HG03354 (cell line): ENCODE results near the gene ZNG1B.
A peak's percentile ranks its signal among the peaks of the same experiment; 100 is the strongest.
"Not testable (repeated sequence)": the region's sequence is repeated elsewhere in the genome, so short reads cannot be mapped to it uniquely, and the experiment has no call there.

Experiments
- ATAC-seq: cut with Tn5 transposase; IDR thresholded peaks from one replicate; pipeline ENCODE4 v1.9.1; 2021; ENCODE audit warnings: mild to moderate bottlenecking; ENCODE audit not compliant: unreplicated experiment, poor library complexity, severe bottlenecking

The ZNG1B gene

DNA sequence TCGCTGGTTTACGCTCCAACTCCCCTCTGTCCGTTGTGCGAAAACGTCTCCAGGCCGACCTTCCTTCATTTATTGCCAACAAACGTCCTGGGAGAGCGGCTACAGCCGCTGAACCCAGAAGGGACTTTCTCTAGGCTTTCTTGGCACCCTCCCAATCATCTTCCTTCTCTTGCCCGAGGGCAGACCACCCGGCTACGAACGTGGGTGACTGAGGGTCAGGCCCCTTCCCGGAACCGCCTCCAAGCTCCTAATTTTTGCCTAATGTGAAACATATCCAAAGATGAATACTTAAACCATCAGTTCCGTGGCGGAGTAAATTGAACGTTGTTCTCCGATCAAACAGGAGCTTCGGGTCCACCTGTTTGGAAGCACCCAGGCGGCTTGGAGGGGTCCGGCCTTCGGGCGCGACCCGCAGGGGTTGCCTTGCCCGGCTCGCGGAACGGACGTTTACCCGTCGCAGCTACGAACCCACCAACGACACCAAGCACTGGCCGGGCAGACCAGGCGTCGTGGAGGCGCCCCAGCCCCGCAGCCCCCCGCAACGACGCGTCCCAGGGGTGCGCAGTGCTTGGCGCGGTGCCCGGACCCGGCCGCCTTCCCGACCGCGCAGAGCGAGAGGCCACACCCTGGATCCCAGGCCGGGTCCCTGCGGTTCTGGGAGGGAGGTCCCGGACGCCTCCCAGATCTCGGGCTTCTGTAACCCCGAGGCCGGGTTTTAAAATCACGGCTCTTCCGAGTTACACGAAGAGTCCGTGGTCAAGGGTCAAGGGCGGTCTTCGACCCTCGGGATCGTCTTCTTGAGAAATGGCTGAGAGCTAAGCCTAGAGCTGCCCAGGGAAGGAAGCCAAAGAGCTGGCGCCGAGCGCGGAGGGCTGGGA, 65.0 kb downstream of the ZNG1B start:
- ATAC-seq: peak; percentile 15

DNA sequence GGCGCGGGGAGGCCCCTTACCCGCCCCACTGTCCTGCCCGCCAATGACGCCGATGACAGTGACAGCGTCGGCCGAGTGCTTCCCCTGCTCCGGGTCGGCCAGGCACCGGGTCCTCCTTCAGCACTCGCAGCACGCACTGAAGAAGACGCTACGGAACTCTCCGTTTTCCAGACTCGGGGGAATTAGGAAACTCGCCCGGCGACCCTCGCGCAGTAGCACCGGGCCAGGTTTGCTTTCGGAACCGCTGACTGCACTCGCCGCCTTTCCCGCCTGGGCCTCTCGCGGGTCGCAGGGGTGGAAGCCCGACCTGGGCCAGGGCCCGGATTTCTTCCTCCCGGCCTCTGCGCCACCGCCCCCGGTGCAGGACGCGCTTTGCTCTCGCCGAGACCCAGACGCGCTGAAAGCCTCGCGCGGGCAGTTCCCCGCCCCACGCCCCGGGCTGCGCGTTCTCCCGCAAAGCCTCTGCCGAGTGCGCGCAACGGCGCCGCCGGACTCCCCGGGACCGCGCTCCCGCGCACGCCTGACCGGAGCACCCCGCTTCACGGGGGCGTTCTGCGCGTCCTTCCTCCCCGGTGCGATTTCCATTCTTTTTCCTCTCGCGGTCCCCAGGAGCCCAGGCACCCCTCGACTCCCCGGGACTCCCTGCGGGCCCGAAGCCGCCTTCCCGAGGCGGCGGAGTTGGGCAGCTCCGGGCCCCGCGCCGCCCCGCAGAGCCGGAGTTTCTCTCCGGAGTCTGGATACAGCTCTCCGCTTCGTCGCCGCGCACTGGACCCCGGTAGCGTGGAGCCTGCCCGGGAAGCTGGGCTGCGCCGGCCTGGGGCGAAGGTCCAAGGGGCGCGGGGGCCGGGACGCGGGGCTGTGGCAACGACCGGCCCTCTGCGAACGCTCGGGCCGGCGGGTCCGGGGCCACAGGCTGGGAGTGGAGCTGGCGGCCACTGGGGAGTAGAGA, 65.9 kb downstream of the ZNG1B start:
- ATAC-seq: peak; percentile 68

DNA sequence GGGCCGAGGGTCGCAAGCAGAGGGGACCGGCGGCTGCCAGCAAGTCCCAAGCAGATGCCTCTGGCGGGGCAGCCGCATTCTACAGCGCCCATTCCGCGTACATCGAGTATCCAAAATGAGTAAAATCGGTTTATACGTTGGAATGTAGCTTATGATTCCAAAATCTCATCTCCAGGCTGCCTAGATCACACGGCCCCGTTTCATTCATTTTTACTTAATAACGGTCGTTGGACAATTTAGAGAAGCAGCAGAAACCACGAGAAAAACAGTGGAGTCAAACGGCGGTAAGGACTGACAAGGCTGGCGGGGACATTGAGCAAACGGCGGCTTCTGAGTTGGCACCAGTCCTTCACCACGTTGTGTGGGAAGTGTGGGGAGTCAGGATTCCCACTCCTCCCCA, 66.6 kb downstream of the ZNG1B start:
- ATAC-seq: not testable (repeated sequence)

DNA sequence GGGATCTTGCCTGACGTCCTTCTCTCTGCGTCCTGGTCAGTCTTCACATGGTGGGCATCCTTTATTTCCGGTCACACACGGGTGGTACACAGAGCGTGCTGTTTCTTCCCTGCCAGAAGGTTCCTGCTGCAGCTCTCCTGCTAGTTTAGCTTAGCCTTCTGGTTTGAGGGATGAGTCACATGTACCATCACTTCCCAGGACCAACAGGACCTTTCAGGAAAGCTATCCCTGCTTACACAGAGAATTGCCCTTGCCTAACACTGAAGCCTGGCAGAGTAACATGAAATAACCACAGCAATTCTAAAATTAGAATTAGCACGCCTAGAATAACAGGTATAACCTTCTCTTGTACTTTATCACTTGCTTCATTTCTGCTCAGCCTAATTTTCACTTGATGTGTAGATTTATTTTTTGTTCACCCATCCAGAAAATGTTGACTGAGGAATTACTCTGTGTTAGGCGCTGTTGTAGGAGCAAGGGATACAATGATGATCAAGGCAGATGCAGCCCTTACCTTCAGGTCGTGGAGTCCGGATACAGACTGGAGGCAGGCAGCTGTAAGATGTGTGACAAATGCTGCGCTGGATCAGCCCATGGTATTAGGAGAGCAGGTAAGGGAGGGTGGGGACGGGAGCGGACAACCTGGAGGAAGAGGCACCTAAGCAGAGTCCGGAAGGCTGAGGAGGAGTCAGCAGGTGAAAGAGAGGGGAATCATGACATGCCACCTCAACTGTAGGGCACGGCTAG, 70.1 kb downstream of the ZNG1B start:
- not testable (repeated sequence) for ATAC-seq

DNA sequence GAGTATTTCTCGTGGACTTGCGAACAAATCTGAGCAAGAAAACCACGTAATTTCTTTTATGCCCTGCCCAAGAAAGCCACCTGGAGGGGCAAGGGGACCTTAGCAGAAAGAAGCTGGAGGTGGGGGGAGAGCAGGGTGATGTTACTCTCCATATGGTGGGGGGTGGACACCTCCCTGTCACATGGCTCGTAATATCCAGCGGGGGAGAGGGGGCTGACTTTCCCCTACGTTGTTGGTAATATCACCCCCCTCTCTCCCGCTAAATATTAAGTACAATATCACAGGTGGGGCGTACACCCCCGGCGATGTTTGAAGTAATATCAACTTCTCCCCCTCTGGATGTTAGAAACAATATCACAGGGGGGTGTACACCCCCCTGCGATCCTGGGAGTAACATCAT, 70.7 kb downstream of the ZNG1B start:
- not testable (repeated sequence) for ATAC-seq

DNA sequence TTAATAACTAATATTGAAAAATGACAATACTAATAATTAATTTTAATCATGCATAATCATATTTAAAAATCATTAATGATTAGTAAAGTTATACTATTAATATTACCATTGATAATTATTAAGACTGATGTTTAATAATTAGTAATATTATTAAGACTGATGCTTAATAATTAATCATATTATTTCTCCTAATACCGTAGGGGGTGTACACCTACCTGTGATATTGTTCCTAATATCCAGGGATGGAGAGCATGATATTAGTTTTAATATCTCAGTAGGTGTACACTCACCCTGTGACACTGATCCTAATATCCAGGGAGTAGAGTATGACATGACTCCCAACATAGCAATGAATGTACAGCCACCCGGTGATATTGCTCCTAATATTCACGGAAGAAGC, 73.4 kb downstream of the ZNG1B start:
- ATAC-seq: not testable (repeated sequence)

DNA sequence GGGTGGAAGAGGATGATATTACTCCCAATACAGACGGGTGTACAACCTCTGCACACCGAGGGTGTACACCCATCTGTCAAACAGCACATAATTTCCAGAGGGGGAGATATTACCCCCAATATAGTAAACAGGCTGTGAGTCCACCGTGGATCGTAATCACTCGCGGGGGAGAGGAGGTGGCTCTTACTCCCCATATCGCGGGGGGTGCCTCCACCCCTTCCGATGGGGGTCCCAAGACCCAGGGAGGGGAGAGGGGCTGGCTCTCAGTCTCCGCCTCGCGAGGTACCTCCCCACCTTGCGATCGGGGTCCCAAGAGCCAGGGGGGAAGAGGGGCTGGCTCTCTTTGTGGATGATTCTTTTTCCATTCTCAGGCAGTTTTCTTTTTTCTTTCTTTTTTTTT, 74.4 kb downstream of the ZNG1B start:
- not testable (repeated sequence) for ATAC-seq

DNA sequence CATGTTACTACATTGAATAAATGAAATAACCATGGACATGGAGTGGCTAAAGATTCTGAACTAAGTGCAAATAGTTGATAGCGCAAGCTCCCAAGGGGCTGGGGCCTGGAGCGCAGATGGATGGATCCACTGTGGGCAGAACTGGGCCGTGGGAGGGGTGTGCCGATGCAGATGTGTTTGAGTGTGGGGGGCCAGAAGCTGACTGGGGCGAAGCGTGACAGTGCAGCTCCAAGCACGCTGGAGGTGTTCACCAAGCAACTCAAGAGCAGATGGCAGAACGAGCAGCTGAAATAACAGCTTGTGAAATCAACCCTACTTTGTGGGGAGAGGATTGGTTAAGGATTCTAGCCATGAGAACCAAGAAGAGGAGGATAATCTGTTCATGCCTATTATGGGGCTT, 78.0 kb downstream of the ZNG1B start:
- not testable (repeated sequence) for ATAC-seq

DNA sequence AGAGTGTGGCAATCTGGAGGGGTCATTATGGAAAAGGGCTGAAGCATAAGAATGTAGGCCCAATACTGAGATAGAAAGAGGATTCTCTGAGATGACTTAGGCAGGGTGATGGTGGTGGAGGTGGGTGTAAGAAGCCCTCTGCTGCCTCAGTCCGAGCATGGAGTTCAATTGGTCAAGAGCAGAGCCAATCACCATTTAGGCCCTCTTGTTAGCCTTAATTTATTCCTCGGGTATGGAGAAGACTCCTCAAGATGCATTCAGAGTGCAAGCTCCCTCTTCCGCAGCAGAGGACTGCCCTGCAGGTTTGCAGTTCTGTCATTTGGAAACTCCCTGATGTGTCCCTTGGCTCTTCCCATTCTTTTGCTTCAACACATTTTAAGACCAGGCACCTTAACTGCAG, 78.5 kb downstream of the ZNG1B start:
- not testable (repeated sequence) for ATAC-seq

DNA sequence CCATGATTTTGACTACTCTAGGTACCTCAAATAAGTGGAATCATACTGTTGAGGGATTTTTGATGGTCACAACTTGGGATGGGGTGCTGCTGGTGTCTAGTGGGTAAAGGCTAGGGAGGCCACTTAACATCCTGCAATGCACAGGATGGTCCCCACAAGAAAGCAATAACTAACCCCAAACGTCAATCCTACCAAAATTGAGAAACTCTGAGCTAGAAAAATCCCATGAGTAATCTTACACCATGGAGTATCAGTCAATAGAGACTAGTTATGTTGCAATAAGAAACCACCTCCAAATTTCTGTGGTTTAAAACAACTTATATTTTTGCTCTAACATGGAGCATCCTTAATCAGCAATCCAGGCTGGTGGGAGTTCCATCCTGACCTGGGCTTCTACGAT, 79.5 kb downstream of the ZNG1B start:
- ATAC-seq: not testable (repeated sequence)

DNA sequence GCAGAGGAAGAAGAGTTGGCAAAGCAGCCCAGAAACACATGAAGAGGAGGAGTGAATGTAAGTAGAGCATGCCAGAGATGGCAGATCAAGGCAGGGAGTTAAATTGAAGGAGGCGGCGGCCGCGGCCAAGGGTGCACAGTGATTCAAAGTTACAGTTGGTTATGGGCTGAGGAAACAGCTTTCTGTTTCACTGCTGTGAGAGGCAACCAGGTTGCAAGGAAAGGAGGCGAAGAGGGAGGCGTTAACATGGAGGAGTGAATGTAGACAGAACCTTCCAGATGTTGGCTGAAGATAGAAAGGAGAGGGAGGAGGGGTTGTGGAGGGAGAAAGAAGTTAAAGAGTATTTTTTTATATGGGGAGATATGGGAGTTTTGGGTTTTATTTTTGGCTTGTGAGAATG, 83.3 kb downstream of the ZNG1B start:
- not testable (repeated sequence) for ATAC-seq

DNA sequence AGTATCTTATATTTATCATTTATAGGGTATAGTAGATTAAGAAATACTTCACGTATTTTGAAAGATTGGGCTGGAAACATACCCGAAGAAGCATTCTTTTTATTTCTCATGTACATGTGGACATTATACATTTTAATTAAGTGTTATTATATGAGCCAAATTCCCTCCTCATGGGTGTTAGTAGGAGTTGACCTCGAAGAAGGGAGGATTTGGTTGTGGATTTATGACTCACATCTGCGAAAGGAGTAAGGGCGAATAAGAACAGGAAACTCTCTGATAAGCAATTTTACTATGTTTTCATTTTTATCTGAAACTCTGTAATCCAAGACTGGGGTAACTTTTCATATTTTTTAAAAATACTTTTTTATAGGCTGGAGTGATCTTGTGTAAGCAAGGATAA, 84.0 kb downstream of the ZNG1B start:
- ATAC-seq: not testable (repeated sequence)

DNA sequence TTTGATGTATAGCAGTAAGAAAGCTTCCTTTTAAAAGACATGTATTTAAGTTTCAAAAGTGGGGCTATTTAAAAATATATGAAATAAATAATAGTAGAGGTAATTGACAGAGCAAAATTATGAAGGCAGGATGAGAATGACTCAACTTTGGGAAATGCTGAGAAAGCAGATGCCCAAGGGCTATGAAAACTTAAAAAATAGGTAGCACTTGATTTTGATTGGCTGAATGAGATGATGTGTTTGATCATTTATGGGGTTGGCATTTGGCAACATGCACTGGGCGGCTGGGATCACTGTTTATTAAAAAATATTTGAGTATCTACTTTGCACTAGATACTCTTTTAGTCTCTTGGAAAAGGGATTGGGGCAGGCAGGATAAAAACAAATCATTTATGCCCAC, 87.5 kb downstream of the ZNG1B start:
- not testable (repeated sequence) for ATAC-seq

DNA sequence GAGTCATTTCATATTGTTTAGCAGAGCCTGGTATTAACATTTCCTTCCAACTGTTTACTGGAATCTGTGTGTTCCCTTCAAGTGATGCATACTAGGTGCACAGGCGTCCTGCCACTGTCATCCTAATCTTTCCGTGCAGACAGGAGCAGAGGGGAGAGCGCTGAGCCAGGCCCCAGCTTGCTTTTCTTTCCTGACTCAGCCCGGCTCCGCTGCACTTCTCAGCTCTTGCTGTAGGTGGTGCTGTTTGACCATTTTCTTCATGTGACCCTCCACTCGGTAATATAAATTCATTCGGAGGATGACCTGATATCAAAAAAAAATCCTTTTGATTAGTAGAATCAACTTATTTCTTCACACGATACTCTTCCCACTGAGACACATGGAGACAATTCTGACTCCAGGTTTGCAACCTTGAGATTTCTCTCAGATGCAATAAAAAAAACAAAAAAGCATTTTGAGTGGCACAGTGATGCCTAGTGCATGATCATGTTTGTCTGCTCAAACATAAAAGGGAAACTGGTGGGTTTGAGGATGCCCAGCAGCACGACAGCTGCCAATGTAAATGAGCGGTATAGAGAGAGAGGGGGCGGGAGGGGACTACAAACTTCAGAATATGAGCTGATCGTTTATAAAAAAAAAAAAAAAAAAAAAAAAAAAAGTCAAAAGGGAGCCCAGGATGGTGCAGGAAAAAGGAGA, 90.0 kb downstream of the ZNG1B start:
- ATAC-seq: peak; percentile 89

DNA sequence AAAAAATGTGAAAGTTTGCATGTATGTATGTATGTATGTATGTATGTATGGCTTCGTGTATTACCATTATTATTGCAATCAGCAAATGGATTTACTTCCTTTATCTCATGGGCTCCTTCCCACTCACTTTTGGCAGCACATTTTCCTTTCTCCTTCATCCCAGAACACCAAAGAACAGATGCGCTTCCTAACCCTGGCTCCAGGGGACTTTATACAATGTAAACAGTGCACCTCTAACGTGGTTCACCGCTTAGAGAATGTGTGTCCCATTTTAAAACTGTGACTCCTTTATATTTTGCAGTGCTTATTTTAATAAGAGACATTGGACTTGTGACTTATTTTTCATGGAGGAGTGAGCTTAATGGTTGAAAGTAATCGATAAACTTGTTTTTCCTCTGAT, 90.6 kb downstream of the ZNG1B start:
- not testable (repeated sequence) for ATAC-seq

DNA sequence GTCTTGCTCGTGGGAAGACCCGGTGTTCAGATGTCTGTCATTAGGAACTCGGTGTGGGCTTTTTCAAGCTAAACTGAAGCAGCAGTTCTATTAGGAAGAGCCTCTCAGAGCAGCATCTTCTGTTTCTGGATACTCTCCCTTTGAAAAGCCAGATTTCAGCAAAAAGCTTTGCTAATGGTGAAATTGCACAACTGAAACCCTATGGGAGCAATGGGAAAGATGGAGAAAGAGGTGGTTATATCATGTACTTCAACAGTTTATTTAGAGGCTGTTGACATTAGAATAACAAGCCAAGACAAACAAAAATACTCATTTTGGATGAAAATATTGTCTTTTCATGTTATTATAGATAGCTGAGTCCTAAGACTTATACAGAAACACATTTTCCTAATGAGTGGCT, 91.4 kb downstream of the ZNG1B start:
- ATAC-seq: not testable (repeated sequence)

DNA sequence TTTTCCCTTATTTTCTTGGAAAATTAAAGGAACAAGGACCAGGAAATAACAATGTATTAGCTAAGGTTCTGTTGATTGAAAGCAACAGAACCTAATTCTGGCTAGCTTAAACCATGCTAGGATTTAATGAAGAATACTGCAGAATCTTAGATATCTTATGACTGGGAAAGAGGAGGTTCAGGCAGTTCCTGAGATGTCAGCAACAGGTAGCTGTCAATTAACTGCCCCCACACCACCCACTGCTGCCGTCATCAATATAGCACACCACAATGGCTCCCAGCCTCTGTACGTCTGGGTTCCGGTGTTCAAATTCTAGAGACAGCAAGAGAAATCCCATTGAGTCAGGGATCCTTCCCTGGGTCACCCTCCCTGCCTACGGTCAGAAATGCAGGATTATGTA, 95.5 kb downstream of the ZNG1B start:
- ATAC-seq: not testable (repeated sequence)

DNA sequence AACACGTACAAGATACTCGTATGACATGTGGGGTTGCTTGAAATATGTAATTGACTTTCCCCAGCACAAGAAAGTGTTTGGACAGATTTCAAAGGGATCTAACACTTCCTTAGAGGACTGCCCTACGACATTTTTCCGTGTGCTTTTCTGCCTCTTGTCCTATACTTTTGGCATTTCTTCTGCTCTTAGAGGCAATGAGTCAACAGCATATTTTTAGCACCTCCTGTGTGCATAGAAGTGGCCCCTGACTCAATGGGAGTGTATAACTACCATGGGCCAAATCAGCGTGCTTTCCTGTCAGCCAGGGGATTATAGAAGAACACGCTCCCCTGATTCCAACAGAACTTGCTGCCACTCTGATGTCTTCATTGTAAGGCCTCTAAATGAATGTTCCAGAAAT, 99.1 kb downstream of the ZNG1B start:
- ATAC-seq: not testable (repeated sequence)

DNA sequence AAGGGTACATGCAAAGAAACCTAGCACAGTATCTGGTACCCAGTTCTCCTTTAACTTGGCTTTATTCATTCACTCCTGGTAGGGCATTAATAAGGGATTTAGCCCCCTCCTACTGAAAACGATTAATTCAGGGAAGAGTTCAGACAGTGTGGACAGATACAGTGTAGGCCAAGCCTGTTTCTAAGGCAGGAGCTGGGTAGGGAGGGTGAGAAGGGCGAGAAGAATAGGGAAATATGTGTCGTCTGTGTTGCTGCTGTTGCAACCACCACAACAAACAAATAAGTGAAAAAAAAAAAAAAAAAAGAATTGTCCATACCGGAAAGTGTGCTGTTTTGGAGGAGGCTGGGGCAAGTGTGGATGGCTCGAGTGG, 103.3 kb downstream of the ZNG1B start:
- ATAC-seq: not testable (repeated sequence)
